ENCODE data around the gene CFAP65. TPM values are rescaled to one million over a fixed set of nuclear protein-coding genes. Genes with fewer than 3 reads are reported as not detected.

CFAP65 gene
- total and polyA plus RNA-seq, 2 of the 4 experiments (the other 2 are of a cell fraction), result not detected

DNA sequence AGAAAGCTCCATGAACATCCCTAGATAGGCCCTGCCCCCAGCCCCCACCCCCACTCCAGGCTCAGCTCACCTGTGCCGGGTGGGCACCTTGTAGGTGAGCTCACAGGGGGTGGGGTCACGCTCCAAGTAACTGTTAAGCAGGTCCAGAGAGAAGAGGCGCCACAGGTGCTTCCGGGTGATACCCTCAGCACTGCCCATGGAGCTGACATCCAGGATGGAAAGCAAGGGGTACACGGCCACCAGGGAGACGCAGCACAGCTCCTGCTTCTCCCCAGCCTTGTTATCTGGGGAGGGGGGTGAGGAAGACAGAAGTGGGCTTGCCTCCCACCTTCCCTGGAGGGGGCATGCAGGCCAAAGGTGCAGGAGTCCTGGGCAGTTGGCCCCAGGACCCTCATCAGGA, 21.9 kb downstream of the CFAP65 start:
- H4K20me1 ChIP-seq (ENCODE audit: insufficient read depth, low read length), result no peaks in the 10 kb centered on the region
- TF ChIP-seq RAD21 (IDR thresholded peaks at IDR 0.05; ENCODE audit: low read length), result no peak
- no peak for TF ChIP-seq CHD1 (IDR thresholded peaks at IDR 0.05; ENCODE audit: low read depth, low read length)
- no peaks in the 10 kb centered on the region for H3K9me3 ChIP-seq (ENCODE audit: control insufficient read depth, insufficient read depth, low read length)
- peaks cover 3% of the 10 kb centered on the region; the same call in 1 of the 2 replicates for H3K9me1 ChIP-seq (ENCODE audit: insufficient read depth, low read length)
- ATAC-seq (ENCODE audit: low read depth) (no peak), DNase-seq (no peak)
- no peak overlapping the region for H2AK9ac ChIP-seq (replicated peaks; ENCODE audit: low read depth, low read length, poor library complexity)
- no peaks in the 10 kb centered on the region for H3K79me1 ChIP-seq (ENCODE audit: low read depth in 1 of 2, low read length in 2 of 2)
- no peak overlapping the region for H2BK5ac ChIP-seq (ENCODE audit: low read depth, low read length, poor library complexity, severe bottlenecking)
- dilution Hi-C loops (cut with HindIII; ENCODE audit: low sequenced_read_pairs, unreplicated experiment) (no loop called here), in situ Hi-C loops (cut with MboI; ENCODE audit: low sequenced_read_pairs) (no loop called here), intact Hi-C loops (cut with micrococcal nuclease) (no loop called here)
- no peak overlapping the region for H2BK15ac ChIP-seq (ENCODE audit: low read depth, low read length)
- H4K5ac ChIP-seq (ENCODE audit: low read depth, low read length), result no peak overlapping the region
- POLR2A ChIA-PET (ENCODE audit: unreplicated experiment), result no interaction called here
- no TSS peak for BruUV-seq (replicated peaks)
- H3K4me1 ChIP-seq (ENCODE audit: control insufficient read depth, insufficient read depth, low read length), result no peaks in the 10 kb centered on the region
- no peak overlapping the region for H3K23ac ChIP-seq (ENCODE audit: low read depth, low read length)
- H3K4me2 ChIP-seq (ENCODE audit: low read depth, low read length), result no peak overlapping the region
- WGBS, 2 experiments (ENCODE audit: extremely low coverage in 2 of 2, insufficient read length in 1 of 2), result 42% methylated on average over 2 of the region's 6 CpGs; no CpG with 5 or more reads in 1 of the 2 experiments
- H3K4ac ChIP-seq (ENCODE audit: low read depth, low read length), result no peak overlapping the region
- H4K91ac ChIP-seq (ENCODE audit: insufficient read depth, low read depth, low read length), result no peak overlapping the region
- no peak overlapping the region for H4K8ac ChIP-seq (ENCODE audit: low read depth in 2 of 2, low read length in 2 of 2)
- no peak overlapping the region for H3K4me3 ChIP-seq (ENCODE audit: insufficient read depth, low read depth, low read length)
- H3K27me3 ChIP-seq (ENCODE audit: control insufficient read depth, insufficient read depth, low read length), result peaks cover 71% of the 10 kb centered on the region
- CTCF ChIA-PET, result no interaction called here
- H2BK120ac ChIP-seq (ENCODE audit: low read depth, low read length), result no peak overlapping the region
- H3K36me3 ChIP-seq (ENCODE audit: control insufficient read depth, insufficient read depth, low read length), result no peaks in the 10 kb centered on the region
- no peak overlapping the region for H2BK20ac ChIP-seq (ENCODE audit: low read depth, low read length)
- no peak overlapping the region for H2AFZ ChIP-seq (replicated peaks; ENCODE audit: low read length, poor library complexity)
- H3K27ac ChIP-seq (ENCODE audit: insufficient read depth, low read length), result no peak overlapping the region
- H3K14ac ChIP-seq (replicated peaks; ENCODE audit: low read depth, low read length), result no peak overlapping the region
- H3K18ac ChIP-seq (ENCODE audit: low read depth, low read length), result no peak overlapping the region
- H2AK5ac ChIP-seq (ENCODE audit: low read depth, low read length), result no peak overlapping the region
- H3K56ac ChIP-seq (ENCODE audit: extremely low read depth, insufficient read depth, low read length), result no peak overlapping the region
- H3K9ac ChIP-seq (ENCODE audit: low read depth, low read length), result no peak overlapping the region

Data from IMR-90 (cell line).